HG03442 (cell line): Measurements from ENCODE around the gene ADAM22.

ENCODE experiments used
- ATAC-seq: cut with Tn5 transposase; IDR thresholded peaks from one replicate; pipeline ENCODE4 v1.9.1; 2021; ENCODE audit warnings: mild to moderate bottlenecking, moderate library complexity; ENCODE audit not compliant: unreplicated experiment

ADAM22 gene

DNA sequence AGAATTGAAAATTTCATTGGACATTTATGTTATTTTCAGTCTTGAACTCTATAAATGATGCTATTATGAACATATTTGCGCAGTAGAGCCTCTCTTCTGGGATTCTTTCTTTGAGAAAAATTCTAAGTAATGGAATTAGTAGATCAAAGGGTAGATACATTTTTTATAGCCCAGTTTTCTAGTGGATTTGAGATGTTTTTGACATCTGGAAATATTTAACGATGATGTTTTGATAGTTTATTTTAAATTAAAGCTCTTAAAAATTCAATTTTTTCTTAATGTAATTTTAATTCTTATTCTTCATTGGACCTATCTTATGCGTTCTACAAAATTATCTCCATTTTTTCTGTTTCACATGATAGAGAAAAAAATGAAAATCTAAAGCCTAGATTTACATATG lies 103.0 kb downstream of the ADAM22 start:
- no peak for ATAC-seq

DNA sequence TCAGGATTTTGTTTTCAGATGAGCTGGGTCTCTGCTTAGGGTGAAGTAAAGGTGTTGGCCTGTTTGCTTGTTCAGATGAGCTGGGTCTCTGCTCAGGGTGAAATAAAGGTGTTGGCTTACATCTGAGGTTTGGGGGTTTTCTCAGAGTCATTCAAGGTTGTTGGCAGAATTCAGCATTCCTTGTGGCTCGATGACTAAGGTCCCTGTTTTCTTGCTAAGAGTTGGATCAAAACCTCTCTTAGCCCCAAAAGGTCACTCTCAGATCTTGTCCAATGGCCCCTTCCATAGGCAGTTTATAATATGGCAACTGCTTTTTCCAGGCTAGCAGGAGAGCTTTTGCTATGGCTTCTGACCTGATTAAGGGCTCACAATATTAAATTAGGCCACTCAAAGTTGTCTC lies 106.6 kb downstream of the ADAM22 start:
- ATAC-seq, result no peak

DNA sequence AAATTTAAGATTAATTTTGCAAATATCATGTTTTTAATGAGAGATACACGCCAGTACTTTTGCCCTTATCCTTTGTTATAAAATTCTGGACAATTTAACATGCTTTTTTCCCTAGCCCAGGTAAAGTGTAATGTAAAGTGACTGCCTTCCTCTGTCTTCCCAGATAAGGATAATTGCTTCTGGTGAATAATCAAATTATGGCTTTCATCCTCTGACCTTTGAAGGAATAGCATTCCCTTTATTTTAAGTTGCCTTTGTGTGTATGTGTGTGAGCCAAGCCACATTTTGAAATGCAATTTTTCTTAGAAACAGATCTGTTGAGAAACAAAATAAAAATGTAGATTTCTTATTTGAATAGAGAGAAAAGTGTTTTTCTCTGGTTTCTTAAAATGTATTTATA lies 107.5 kb downstream of the ADAM22 start:
- no peak for ATAC-seq

DNA sequence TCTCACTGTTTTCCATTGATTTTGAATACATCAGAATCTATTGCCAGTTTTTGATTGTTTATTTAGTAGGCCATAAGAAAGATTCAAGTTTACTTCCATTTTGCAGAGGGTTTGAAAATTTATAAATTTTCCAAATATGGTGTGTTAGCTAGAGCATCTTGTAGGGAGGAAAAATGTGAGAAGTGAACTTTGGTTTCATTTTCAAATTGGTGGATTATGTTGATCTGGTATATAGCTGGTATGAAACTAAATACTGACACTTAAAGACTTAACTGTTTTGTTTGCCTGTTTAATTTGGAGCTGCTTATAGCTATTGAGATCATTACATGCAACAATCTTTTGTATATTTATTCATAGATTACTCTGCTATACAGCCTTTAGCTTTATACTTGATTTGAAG lies 108.1 kb downstream of the ADAM22 start:
- ATAC-seq, result peak; percentile 42

DNA sequence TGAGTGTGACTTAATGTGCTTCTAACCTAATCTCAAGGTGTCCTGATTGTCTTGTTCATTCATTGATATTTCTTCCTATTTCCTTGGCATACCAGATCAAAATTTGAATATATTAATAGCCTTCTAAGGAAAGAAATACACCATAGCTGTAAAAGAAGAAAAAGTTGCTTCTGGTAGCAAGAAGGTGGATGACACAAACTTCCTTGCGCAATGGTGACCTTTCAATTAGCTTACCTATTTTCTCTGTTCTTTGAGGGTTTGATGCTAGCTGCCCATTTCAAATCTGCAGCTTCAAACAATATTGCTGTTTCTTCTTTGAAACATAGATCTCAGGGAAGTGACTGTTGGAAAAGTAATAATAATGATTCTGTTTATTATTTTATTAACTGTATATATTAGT lies 108.8 kb downstream of the ADAM22 start:
- ATAC-seq, result no peak

DNA sequence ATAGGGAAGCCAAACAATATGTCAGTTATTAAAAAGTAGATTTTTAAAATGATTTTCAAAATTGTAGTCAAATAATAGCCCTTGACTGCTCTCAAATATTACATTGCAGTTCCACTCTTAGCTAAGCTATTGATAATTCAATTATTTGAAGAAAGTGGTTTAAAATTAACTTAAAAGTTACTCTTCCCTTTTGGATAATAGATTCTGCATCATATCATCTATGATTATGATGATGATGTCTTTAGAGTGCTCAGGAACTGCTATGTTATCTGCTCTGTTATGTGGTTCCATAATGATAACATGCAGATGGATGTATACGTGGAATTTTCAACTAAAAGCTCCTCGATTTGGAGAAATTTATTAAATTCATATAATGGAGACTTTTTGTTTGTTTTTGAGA lies 110.0 kb downstream of the ADAM22 start:
- no peak for ATAC-seq

DNA sequence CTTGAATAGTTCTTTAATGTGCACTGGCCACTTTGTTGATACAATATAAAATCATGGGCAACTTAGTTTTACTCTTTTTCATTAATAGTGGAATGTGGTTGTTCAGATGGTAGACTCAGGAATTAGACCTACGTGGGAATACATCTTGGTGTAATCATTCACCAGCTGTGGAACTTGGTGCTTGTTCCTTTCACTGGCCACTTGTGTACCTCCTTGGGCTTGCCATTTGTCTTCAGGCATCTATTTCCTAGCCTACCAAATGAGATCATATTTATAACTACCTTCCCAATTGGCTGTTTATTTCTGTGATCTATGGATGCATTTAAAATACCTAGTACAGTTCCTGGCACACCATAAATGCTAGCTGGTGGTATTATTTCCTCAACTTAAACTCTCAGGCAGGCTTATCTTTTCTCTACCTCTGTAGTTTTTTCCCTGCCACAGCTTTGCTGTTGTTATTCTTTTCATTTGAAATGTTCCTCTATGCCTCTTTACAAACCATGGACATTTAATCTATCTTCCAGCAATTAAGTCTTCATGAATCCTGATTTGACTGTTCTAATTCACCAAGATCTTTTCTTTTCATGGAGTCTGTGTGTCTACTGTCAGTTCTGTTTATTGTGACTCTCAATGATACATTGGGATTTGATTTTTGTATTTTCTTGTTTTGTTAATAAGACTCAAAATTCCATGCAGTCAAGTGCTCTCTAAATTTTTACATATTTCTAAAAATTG lies 113.0 kb downstream of the ADAM22 start:
- ATAC-seq, result no peak

DNA sequence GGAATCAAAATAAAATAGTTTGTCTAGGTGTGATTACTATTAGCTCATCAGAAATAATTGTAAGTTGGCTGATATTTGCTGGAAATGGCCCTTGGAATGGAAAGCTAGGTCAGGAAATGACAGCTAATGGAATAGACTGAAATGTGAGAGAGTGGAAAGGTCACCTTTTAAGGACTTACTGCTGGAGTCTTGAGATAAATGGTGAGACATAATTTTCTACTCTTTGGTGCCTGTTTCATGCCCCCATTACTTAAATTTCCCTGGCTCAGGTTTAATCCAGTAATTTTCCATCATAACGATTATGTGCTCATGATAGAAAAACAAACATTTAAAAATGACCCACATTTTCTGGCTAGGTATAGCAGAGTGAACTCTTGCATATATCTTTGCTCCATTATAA lies 123.6 kb downstream of the ADAM22 start:
- no peak for ATAC-seq

DNA sequence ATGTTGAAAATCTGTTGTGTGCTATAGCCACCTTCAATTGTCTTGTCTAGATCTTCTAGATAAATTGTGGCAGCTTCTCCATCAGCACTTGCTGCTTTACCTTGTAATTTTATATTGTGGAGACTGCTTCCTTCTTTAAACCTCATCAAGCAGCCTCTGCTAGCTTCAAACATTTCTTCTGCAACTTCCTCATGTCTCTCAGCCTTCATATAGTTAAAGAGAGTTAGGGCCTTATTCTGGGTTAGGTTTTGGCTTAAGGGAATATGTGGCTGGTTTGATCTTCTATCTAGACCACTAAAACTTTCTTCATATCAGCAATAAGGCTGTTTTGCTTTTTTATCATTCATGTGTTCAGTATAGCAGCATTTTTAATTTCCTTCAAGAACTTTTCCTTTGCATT lies 128.2 kb downstream of the ADAM22 start:
- ATAC-seq, result no peak

DNA sequence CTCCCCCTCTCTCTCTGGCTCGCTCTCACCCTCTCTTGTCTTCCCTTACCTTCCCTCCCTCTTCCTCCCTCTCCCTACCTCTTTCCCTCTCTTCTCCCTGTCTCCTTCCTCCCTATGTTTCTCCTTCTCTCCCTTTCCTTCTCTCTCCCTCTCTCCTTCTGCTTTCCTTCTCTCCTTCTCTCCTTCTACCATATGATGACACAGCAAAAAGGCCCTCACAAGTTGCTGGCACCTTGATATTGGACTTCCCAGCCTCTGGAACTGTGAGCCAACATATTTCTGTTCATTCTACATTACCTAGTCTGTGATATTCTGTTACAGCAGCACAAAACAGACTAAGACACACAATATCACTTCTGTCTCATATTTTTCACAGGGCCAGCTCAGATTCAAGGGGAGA lies 135.0 kb downstream of the ADAM22 start:
- no peak for ATAC-seq

DNA sequence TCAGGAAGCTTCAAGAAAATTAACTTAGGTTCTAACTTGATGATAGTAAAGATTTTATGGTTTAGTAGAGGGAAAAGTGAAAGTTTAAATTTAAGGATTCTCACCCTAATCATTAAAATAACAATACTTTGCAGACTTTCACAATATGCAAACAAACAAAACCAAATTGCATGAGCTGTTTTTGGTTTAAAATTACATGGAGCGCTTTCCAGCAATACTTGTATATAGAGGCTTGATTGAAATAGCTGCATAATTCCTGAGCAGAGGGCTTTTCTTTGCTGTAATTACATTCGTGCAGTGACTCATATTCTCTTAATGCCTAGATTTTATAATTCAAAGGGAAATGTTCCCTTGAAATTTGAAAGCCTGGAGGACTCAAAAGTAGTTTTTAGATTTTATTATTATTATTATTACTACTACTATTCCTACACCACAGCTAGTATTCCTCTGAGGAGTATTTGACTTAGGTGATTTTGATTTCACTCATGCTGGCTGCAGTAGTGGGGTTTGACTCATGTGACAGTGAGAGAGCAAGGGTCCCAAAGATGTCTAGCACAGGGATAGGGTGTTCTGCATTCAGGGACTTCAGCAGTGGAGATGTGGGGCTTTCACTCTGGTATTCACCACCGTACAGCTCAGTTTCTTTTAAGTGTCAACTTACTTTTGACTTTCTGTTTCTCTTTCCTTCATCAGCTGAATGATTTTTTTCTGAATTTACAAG lies 138.1 kb downstream of the ADAM22 start:
- peak; percentile 85 for ATAC-seq

DNA sequence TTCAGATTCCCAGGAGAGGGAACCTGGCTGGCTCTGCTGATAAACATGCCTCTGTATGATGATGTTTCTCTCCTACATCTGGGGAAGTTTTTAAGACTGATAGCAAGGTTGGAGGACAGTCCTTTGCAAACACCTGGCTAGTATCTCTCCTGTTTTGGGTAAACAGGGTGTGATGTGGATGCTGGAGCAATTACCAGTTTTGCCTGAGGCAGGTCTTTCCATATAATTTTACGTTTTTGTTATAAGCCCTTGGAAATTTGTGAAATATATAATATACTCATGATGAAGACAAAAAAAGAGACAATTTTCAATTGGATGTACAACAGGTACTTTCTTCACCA lies 138.6 kb downstream of the ADAM22 start:
- ATAC-seq, result peak; percentile 25

DNA sequence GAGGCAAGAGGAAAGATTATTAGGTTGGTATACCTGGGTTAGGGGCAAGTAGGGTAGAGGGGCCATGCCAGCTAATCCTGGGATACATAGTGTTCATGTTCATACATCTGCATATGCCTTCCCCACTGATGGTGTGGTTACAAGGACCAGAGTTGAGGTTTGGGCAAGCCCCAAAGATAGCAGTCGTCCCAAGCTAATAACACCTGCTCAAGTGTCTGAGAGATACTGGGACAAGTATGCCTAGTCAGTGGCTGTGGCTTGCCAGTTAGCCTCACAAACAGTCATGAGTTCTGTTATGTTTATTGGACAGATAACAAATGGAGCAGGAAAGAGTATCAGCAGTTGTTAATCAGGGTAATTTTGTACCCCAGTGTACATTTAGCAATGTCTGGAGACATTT lies 139.6 kb downstream of the ADAM22 start:
- ATAC-seq, result peak; percentile 42

DNA sequence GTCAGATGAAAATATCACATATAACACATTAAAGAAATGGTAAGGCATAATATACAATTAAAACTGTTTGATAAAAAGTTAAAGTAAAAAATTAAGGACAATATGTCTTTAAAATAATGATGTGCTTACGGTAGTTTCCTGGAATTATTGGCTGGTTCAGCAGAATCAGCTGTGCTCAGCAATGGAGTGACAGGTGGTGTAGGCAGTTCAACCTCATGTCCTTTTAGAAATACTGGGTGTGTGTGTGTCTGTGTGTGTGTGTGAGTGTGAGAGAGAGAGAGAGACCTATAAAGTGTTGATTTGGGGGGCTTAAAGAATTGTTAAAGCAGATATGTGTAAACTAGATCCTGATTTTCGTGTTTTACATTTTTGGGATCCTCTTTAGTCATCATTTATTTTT lies 141.2 kb downstream of the ADAM22 start:
- ATAC-seq, result no peak

DNA sequence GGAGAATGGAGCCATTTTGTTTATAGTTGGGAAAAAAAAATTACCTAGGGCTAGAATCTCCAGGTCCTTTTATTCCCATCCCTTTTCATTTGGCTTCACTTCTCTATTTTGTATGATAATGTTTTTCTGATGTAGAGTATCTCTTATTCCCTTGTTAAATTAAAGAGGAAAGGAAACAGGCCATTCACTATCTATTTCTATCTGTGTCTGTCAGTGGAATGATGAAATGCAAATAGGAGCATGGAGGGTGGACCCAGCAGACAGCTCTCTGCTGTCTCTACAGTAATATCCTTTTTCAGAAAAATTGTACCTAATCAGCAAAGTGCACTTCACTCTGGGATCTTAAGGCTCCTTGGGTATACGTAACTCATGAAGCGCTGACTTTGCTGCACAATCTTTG lies 149.8 kb downstream of the ADAM22 start:
- no peak for ATAC-seq

DNA sequence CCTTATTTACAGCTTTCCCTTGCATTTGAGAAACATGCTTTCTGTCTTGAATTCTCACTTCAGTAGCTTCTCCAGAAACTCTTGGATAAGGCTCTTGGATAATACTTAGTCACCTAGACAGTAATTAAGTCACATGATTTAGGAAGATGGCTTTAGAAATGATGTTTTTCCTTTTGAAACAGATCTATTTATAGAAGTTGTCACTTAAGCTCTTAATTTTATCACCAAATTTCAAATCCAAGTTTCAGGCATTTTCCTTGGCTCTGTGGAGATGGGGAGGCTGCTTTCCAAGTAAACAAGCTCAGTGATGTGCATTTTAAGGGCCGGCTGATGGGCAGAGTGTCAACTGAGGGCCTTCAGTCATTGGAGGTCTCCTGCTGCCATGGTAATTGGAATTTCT lies 155.5 kb downstream of the ADAM22 start:
- ATAC-seq, result no peak

DNA sequence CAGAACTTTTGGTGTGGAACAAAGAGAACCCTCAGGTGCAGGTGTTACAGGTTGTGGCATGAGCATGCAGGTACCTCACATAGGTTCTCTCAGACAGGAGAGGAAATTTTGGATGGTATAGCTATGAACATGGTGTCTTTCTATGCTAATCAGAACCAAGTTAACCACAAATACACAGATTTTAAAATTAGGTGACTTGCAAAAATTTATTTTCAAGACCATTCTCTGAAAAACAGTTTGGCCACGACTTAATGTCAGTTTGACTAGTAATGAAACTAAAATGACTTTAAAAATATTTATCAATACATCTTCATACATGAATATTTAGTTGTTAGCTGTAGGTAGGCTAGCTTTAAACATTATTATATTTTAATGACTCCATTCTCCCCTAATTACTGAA lies 156.2 kb downstream of the ADAM22 start:
- ATAC-seq, result no peak

DNA sequence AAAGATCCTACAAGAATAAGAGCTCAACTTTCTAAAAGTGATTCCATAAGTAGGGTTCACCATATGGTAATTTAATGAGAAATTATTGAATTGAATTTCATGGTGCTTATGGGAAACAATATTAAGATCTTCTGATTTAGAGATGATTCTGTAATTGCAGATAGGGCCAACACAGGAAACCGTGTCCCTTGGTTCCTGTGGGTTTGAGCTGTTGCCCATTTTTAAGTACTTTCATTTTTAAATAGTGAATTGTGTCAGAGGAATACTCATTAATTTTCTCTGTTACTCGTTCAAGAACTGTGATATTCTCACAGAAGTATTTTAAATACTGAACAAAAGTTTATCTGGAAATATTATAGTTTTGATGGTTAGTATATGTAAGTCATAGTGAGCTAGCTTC lies 156.6 kb downstream of the ADAM22 start:
- peak; percentile 56 for ATAC-seq

DNA sequence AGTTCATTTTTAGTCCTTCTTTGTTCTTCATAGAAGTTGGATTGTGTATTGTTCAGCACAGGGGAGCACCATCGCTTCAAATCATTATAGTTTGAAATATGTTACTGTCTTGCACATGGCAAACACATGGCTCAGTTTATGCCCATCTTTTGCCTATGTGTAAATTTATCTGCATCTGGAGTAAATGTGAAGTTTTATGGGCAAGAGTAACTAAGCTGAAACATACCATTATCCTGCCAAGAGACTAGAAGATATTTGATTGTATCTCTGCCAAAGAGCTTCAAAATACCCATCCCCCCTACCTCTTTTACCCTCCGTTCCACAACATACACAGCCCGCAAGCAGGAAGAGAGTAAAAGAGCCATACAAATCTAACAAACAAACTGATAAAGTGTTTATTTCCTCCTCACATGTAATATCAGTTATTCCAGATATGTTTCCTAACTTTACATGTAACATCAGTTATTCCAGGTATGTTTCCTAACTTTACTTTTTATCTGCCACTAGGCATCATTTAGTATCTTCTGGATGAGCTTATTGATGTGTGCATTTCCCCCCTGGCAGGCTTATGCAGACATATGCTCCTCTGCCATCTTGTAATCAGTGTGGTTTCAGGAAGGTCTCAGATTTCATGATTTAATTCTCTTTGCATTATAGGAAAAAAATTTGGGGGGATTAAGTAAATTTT lies 158.1 kb downstream of the ADAM22 start:
- ATAC-seq, result no peak

DNA sequence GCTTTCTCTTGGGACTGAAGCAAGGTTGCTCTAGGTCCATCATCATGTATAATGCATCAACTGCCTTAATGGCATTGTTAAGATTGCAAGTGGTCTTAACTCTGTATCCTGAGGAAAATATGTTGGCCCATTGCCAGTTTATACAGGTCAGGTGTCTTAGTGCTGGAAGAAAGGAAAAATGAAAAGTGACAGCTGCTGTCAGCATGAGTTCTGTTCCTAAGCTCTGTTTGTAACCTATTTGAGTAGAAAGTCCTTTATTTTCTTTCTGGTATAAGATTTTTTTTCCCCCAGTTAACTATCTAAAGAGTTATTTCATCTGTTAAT lies 158.6 kb downstream of the ADAM22 start:
- no peak for ATAC-seq

DNA sequence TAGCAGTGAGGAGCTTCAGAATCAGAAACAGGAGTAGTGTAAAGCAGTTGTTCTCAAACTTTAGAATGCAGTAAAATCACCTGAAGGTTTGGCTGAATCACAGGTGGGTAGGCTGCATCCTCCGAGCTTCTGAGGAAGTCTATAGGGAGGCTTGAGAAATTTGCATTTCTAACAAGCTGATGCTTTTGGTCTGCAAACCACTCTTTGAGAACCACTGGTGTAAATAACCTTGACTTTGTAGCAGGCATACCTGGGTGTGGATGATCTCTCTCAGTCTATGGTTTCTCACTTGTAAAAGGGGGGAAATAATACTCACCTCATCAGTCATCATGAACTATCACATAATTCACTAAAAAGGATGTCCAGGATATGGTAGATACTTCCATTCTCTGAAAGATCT lies 167.7 kb downstream of the ADAM22 start:
- peak; percentile 42 for ATAC-seq

DNA sequence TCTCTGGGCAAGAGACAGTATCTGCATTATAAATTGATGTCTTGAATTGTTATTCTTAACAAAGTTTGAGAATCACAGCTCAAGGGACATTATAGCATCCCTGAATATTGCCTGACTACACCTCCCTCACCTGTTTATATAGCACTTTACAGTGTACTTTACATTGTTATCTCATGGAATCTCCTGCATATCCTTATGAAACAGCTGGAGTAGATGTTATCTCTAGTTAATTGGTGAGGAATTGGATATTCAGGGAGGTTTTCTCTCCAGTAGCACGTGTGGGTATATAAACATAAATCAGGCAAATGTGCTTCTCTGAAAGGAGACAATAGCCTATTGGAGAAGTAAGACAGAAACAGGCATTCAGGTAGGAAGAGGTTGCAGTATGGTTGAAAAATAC lies 168.6 kb downstream of the ADAM22 start:
- no peak for ATAC-seq
